Hepatocyte (in vitro differentiated cells): ENCODE results near the gene JMJD1C.

Experiments
- EZH2 ChIP-seq: fragments of 200-600 bp; sonication (generic); IDR thresholded peaks from 2 replicates; pipeline ENCODE4 v1.6.1; 2016; ENCODE audit warnings: antibody characterized with exemption, mild to moderate bottlenecking, borderline replicate concordance
- EZH2phosphoT487 ChIP-seq: fragments of 200-600 bp; sonication (generic); IDR thresholded peaks from one replicate; pipeline ENCODE4 v1.6.1; 2018; ENCODE audit warnings: antibody characterized with exemption, mild to moderate bottlenecking, low read depth, moderate library complexity; ENCODE audit not compliant: unreplicated experiment, severe bottlenecking
- TF ChIP-seq, protein P1 (sequence below): fragments of 200-600 bp; sonication (generic); IDR thresholded peaks from 2 replicates; pipeline ENCODE4 v1.5.1; 2016; ENCODE audit warnings: antibody characterized with exemption, mild to moderate bottlenecking; ENCODE audit not compliant: poor library complexity

DNA sequence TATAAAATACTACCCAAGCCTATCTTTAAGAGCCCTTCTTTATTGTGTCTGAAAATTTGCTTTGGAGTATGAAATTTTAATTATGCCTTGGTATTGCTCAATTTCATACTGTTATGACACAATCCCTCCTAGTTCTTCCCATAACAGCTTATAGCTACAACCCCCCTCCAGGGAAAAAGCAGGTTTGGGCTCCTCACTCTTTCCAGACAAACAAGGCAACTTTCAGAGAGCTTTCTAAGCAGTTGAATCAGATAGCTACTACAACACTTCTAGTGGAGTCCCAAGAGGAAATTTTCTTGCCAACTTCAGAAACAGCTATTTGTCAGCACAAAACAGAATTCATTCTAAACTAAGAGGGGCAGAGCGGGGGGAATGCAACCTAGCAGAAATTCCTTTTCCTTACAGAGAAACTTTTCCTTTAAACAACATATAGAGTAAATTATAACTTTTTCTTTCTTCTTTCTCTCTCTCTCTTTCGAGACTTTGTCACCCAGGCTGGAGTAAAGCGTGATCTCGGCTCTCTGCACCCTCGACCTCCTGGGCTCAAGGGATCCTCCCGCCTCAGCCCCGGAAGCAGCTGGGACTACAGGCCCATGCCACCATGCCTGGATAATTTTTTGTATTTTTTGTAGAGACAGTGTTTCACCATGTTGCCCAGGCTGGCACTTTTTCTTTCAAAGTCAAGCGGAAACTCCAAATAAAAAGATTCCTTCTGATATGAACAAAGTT is 26.0 kb upstream of the JMJD1C start:
- TF ChIP-seq, protein P1, sequence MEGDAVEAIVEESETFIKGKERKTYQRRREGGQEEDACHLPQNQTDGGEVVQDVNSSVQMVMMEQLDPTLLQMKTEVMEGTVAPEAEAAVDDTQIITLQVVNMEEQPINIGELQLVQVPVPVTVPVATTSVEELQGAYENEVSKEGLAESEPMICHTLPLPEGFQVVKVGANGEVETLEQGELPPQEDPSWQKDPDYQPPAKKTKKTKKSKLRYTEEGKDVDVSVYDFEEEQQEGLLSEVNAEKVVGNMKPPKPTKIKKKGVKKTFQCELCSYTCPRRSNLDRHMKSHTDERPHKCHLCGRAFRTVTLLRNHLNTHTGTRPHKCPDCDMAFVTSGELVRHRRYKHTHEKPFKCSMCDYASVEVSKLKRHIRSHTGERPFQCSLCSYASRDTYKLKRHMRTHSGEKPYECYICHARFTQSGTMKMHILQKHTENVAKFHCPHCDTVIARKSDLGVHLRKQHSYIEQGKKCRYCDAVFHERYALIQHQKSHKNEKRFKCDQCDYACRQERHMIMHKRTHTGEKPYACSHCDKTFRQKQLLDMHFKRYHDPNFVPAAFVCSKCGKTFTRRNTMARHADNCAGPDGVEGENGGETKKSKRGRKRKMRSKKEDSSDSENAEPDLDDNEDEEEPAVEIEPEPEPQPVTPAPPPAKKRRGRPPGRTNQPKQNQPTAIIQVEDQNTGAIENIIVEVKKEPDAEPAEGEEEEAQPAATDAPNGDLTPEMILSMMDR, result no peak
- no peak for TF ChIP-seq EZH2phosphoT487
- no peak for TF ChIP-seq EZH2
